Measurements from ENCODE around the gene EHMT1.
"Not testable (repeated sequence)": the region's sequence is repeated elsewhere in the genome, so short reads cannot be mapped to it uniquely, and the experiment has no call there.

The EHMT1 gene

DNA sequence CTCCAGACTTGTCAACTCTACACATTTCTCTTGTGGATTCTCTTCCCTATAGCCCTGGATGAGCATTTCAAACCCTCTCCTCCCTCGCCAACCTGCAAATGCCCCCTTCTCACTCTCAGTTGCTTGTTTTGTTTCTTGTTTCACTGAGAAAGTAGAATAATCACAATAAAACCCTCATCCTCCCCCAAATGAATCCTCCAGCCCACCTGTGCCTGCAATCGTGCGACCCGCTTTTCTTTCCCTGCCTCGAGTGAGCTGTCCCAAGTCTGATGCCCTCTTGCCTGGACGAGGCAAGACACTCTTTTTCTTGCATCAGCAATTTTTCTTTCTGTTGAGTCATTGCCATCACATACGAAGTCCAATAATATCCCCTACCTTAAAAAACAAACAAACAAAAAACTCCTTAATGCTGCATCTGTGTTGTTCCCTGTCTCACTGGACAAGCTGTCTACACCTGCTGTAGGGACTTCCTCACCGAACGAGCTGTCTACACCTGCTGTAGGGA lies 255.1 kb downstream of the EHMT1 start:
- TF ChIP-seq JUND (IDR thresholded peaks at IDR 0.05; ENCODE audit: low read depth) = no peak
- in situ Hi-C loops (cut with HindIII; ENCODE audit: low pct_unique_long_range_greater_than_20kb, low sequenced_read_pairs) = no loop called here
- no peak for DNase-seq (ENCODE audit: low read depth in 1 of 2, low spot score in 1 of 2)

GRCh38 chr9:137875354-137875753 lies 256.5 kb downstream of the EHMT1 start:
- no peak for TF ChIP-seq JUND (IDR thresholded peaks at IDR 0.05; ENCODE audit: low read depth)
- no peak for DNase-seq (ENCODE audit: low read depth in 1 of 2, low spot score in 1 of 2)
- in situ Hi-C loops (cut with HindIII; ENCODE audit: low pct_unique_long_range_greater_than_20kb, low sequenced_read_pairs) = no loop called here

DNA sequence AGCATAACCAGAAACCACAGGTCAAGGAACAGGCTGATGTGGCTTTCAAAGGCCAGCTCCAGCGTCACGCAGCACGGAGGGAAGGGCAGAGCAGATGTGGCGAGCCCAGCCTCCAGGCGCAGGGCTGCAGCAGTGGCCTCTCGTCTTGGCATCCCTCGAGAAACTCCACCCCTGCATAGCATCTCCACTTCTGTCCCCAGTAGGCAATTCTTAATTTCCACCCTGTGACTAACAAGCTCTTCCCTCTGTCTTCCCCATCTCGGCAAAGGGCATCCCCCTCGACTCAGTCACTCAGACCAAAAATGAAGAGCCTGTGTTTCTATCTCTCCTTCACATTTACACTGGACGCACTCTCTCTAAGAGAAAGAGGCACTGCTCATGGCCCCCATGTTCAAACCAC lies 257.0 kb downstream of the EHMT1 start:
- no peak for DNase-seq (ENCODE audit: low read depth in 1 of 2, low spot score in 1 of 2)
- no peak for TF ChIP-seq JUND (IDR thresholded peaks at IDR 0.05; ENCODE audit: low read depth)
- in situ Hi-C loops (cut with HindIII; ENCODE audit: low pct_unique_long_range_greater_than_20kb, low sequenced_read_pairs) = no loop called here

DNA sequence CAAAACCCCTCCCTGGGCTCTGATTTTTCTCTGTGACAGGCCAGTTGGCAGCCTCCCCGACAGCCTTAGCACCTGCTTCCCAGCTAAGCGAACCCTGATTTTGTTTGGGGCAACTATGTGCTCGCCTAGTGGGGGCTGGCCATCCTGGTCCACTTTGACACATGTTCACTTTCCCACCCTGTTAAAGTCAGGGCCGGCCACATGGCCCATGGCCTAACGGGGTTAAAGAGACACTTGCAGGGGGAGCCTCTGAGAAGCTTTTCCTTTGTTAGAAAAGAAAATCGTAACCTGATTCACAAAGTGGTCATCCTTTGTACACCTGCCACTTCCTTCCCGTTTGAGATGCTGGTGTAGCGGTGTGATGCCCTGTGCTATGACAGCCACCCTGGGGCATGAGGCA lies 257.5 kb downstream of the EHMT1 start:
- DNase-seq (ENCODE audit: low read depth in 1 of 2, low spot score in 1 of 2) = no peak
- in situ Hi-C loops (cut with HindIII; ENCODE audit: low pct_unique_long_range_greater_than_20kb, low sequenced_read_pairs) = no loop called here
- TF ChIP-seq JUND (IDR thresholded peaks at IDR 0.05; ENCODE audit: low read depth) = no peak

GRCh38 chr9:137876781-137877386 lies 258.1 kb downstream of the EHMT1 start:
- no peak for DNase-seq (ENCODE audit: low read depth in 1 of 2, low spot score in 1 of 2)
- no peak for TF ChIP-seq JUND (IDR thresholded peaks at IDR 0.05; ENCODE audit: low read depth)
- in situ Hi-C loops (cut with HindIII; ENCODE audit: low pct_unique_long_range_greater_than_20kb, low sequenced_read_pairs) = no loop called here

DNA sequence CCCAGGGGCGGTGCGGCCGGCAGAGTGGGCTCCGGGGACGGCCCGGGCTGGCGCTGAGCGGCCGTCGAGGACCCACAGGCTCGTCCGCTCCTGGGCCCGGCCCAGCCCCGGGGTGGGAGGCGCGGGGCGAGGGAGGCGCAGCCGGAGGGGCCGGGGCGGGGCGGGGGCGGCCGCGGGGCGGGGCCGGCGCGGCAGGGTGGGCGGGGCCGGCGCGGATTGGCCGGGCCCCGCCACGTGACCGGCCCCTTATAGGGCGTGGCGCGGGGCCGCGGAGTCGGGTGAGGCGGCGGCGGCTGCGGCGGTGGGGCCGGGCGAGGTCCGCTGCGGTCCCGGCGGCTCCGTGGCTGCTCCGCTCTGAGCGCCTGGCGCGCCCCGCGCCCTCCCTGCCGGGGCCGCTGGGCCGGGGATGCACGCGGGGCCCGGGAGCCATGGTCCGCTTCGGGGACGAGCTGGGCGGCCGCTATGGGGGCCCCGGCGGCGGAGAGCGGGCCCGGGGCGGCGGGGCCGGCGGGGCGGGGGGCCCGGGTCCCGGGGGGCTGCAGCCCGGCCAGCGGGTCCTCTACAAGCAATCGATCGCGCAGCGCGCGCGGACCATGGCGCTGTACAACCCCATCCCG lies 258.8 kb downstream of the EHMT1 start, which contains the start of gene CACNA1B:
CACNA1B (plus strand) TSS at position 277 of the 617 bp plus-strand sequence; CDS start at position 429, 152 bp downstream.
- in situ Hi-C loops (cut with HindIII; ENCODE audit: low pct_unique_long_range_greater_than_20kb, low sequenced_read_pairs); DNase-seq (ENCODE audit: low read depth in 1 of 2, low spot score in 1 of 2): not testable (repeated sequence)

DNA sequence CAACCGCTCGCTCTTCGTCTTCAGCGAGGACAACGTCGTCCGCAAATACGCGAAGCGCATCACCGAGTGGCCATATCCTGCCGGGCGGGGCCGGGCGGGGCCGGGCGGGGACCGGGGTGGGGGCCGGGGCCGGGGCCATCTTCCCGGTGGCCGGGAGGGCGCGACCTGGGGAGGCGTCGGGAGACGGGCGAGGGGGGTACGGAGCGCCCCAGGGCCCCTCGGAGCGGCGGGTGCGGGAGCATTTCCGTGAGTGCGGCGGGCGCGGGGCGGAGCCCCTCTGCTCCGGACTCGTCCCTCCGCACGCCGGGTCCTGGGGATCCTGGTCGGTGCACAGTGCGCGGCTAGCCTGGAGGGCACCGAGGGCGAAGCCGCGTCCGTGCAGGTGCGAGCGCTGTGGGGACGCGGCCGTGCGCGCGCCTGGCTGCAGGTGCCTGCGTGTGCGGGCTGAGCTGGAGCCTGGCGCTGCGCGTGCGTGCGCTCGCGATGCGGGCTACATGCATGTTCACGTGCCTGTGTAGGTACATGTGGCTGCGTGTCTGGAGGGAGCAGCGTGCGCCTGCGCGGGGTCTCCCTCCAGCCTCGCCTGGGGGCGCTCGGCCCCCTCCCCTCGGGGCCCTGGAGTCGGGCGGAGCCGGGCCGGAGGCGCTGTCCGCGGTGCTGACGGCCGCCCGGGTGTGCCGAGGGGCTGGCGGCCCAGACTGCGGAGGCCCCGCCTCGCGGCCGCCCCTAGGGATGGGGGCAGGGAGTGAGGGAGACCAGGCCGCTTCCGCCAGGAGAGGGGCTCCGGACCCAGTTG lies 259.5 kb downstream of the EHMT1 start:
- in situ Hi-C loops (cut with HindIII; ENCODE audit: low pct_unique_long_range_greater_than_20kb, low sequenced_read_pairs) = no loop called here
- TF ChIP-seq JUND (IDR thresholded peaks at IDR 0.05; ENCODE audit: low read depth) = no peak
- no peak for DNase-seq (ENCODE audit: low read depth in 1 of 2, low spot score in 1 of 2)

DNA sequence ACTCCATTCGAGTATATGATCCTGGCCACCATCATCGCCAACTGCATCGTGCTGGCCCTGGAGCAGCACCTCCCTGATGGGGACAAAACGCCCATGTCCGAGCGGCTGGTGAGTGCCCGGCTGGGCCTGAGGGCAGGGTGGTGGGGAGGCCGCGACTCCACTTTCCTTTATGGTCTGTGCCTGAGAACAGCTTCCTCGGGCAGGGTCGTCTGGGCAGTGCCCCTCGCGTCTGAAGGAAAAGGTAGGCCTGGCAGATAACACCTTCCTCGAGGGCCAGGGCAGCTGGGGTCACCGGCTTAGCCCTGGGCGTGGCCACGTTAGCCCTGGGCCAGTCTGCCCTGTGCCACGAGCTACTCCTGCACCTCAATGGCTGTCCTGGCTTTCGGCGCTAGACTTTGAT lies 260.2 kb downstream of the EHMT1 start:
- TF ChIP-seq JUND (IDR thresholded peaks at IDR 0.05; ENCODE audit: low read depth) = no peak
- in situ Hi-C loops (cut with HindIII; ENCODE audit: low pct_unique_long_range_greater_than_20kb, low sequenced_read_pairs) = no loop called here
- no peak for DNase-seq (ENCODE audit: low read depth in 1 of 2, low spot score in 1 of 2)

- no peak for DNase-seq (ENCODE audit: low read depth in 1 of 2, low spot score in 1 of 2)
- TF ChIP-seq JUND (IDR thresholded peaks at IDR 0.05; ENCODE audit: low read depth) = no peak
- in situ Hi-C loops (cut with HindIII; ENCODE audit: low pct_unique_long_range_greater_than_20kb, low sequenced_read_pairs) = no loop called here
These were observed 260.9 kb downstream of the EHMT1 start for GRCh38 chr9:137879566-137880150.

GRCh38 chr9:137880160-137880975 lies 261.6 kb downstream of the EHMT1 start:
- DNase-seq (ENCODE audit: low read depth in 1 of 2, low spot score in 1 of 2) = no peak
- in situ Hi-C loops (cut with HindIII; ENCODE audit: low pct_unique_long_range_greater_than_20kb, low sequenced_read_pairs) = no loop called here
- TF ChIP-seq JUND (IDR thresholded peaks at IDR 0.05; ENCODE audit: low read depth) = no peak

DNA sequence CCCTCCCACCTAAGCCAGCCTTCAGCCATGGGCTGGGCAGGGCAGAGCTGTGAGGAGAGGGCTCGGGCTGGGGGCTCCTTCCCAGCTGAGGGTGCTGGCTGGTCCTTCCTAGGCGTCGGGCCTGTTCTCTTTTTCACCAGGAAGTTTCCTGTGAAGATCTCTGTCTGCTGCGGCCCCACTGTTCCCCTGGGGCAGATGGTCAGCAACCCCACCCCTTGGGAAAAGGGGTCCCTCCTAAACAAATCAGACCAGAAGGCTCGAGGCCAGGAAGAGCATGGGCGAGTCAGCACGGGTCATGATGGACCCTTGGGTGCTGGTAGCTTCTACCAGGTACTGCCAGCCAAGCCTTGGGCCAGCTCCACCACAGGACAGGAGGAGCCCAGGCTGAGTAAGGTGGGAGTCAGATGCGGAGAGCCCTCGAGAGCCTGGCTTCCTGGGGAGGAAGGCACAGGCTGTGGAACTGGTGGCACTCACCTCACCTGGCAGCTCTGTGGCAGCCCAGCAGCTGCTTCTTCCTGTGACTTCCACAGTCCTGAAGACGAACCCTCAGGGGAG lies 262.2 kb downstream of the EHMT1 start:
- no peak for TF ChIP-seq JUND (IDR thresholded peaks at IDR 0.05; ENCODE audit: low read depth)
- no peak for DNase-seq (ENCODE audit: low read depth in 1 of 2, low spot score in 1 of 2)
- in situ Hi-C loops (cut with HindIII; ENCODE audit: low pct_unique_long_range_greater_than_20kb, low sequenced_read_pairs) = no loop called here

Measured in T47D (cell line).